Left ventricle myocardium inferior (tissue), 1 donor: ENCODE data around the gene ITGB3. TPM values are rescaled to one million over a fixed set of nuclear protein-coding genes. Genes with fewer than 3 reads are reported as not detected.

Experiments used
- DNase-seq: peaks from one replicate; pipeline ENCODE4 v3.0.0-alpha.2; 2020
- H3K27ac ChIP-seq: fragments of 200-600 bp; replicated peaks from 2 replicates; pipeline ENCODE4 v1.8.0; 2021
- H3K27me3 ChIP-seq: fragments of 200-600 bp; 2 replicates; pipeline ENCODE4 v1.8.0; 2021; ENCODE audit warnings: low read depth
- H3K36me3 ChIP-seq: fragments of 200-600 bp; 2 replicates; pipeline ENCODE4 v1.8.0; 2021
- H3K4me1 ChIP-seq: fragments of 200-600 bp; 2 replicates; pipeline ENCODE4 v1.8.0; 2021
- H3K4me3 ChIP-seq: fragments of 200-600 bp; 2 replicates; pipeline ENCODE4 v1.8.0; 2021; ENCODE audit warnings: mild to moderate bottlenecking, moderate library complexity
- H3K9me3 ChIP-seq: fragments of 200-600 bp; replicated peaks from 2 replicates; pipeline ENCODE4 v1.8.0; 2021
- intact Hi-C: fragments of 100-400 bp; cut with micrococcal nuclease; formaldehyde crosslinking; loops from one replicate; pipeline ENCODE4 v1.11.0; 2022
- total RNA-seq: library from RNA; stranded (reverse); fragmentation: NEBNext Ultra II Directional; extraction: Animal tissue kit (Norgen Biotek cat#: 25700); gene quantifications from one replicate; pipeline ENCODE4 v1.2.1, GENCODE V29; 2021
- TF ChIP-seq, protein P1 (sequence below): fragments of 200-600 bp; IDR thresholded peaks from 2 replicates; pipeline ENCODE4 v1.8.0; 2021; ENCODE audit warnings: antibody characterized with exemption, mild to moderate bottlenecking, borderline replicate concordance
- donor health status: DM: no; HTN: yes; CAD: no; lungs with severe emphysema.

The ITGB3 gene
- total RNA-seq, 1 donor from 2014 or later = 3.3 TPM

- TF ChIP-seq, protein P1, sequence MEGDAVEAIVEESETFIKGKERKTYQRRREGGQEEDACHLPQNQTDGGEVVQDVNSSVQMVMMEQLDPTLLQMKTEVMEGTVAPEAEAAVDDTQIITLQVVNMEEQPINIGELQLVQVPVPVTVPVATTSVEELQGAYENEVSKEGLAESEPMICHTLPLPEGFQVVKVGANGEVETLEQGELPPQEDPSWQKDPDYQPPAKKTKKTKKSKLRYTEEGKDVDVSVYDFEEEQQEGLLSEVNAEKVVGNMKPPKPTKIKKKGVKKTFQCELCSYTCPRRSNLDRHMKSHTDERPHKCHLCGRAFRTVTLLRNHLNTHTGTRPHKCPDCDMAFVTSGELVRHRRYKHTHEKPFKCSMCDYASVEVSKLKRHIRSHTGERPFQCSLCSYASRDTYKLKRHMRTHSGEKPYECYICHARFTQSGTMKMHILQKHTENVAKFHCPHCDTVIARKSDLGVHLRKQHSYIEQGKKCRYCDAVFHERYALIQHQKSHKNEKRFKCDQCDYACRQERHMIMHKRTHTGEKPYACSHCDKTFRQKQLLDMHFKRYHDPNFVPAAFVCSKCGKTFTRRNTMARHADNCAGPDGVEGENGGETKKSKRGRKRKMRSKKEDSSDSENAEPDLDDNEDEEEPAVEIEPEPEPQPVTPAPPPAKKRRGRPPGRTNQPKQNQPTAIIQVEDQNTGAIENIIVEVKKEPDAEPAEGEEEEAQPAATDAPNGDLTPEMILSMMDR = no peak
- no peak for DNase-seq
- Histone ChIP-seq H3K4me3 (no peak overlapping the region), H3K36me3 (no peaks in the 10 kb centered on the region), H3K27ac (no peak overlapping the region), H3K4me1 (peaks cover 10% of the 10 kb centered on the region), H3K27me3 (no peaks in the 10 kb centered on the region), H3K9me3 (peaks cover 9% of the 10 kb centered on the region)
- intact Hi-C loops = no loop called here
Measured at GRCh38 chr17:47320879-47321502, 67.4 kb downstream of the ITGB3 start.

GRCh38 chr17:47323382-47324223 lies 70.0 kb downstream of the ITGB3 start, which contains the start of gene EFCAB13:
Gene EFCAB13, plus strand, starts transcription at chr17:47323955. Its CDS starts 4,399 bp downstream, at chr17:47328354.
- intact Hi-C loops = no loop called here
- Histone ChIP-seq H3K4me1 (peaks cover 10% of the 10 kb centered on the region), H3K27ac (peak within 1 kb of the TSS; percentile 96), H3K4me3 (peak within 1 kb of the TSS; percentile 82), H3K27me3 (no peaks in the 10 kb centered on the region), H3K36me3 (no peaks in the 10 kb centered on the region), H3K9me3 (peaks cover 9% of the 10 kb centered on the region)
- TF ChIP-seq, protein P1 = peak; percentile 54
- DNase-seq = peak; percentile 89

- peak; percentile 65 for DNase-seq
- H3K9me3 ChIP-seq = peaks cover 9% of the 10 kb centered on the region
- H3K4me3 ChIP-seq = peak overlapping the region; percentile 82
- TF ChIP-seq, protein P1 = no peak
- peaks cover 10% of the 10 kb centered on the region for H3K4me1 ChIP-seq
- H3K27me3 ChIP-seq = no peaks in the 10 kb centered on the region
- no peaks in the 10 kb centered on the region for H3K36me3 ChIP-seq
- intact Hi-C loops = no loop called here
- H3K27ac ChIP-seq = peak overlapping the region; percentile 96
Measured at GRCh38 chr17:47324224-47325020, 70.8 kb downstream of the ITGB3 start.

GRCh38 chr17:47325176-47325575 lies 71.5 kb downstream of the ITGB3 start:
- no peak overlapping the region for H3K27ac ChIP-seq
- intact Hi-C loops = no loop called here

DNA sequence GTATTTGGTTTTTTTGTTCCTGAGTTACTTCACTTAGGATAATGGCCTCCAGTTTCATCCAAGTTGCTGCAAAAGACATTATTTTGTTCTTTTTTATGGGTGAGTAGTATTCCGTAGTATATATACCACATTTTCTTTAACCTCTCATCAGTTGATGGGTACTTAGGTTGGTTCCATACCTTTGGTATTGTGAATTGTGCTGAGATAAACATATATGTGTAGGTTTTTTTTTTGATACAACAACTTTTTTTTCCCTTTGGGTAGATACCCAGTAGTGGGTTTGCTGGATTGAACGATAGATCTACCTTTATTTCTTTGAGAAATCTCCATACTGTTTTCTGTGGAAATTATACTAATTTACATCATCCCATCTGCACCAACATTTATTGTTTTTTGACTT lies 76.9 kb downstream of the ITGB3 start:
- H3K4me3 ChIP-seq = no peak overlapping the region
- H3K27me3 ChIP-seq = no peaks in the 10 kb centered on the region
- no peak overlapping the region for H3K27ac ChIP-seq
- H3K9me3 ChIP-seq = no peaks in the 10 kb centered on the region
- DNase-seq = no peak
- no peaks in the 10 kb centered on the region for H3K4me1 ChIP-seq
- TF ChIP-seq, protein P1 = no peak
- peaks cover 16% of the 10 kb centered on the region for H3K36me3 ChIP-seq
- intact Hi-C loops = no loop called here

More at GRCh38 chr17:47325176-47325575, 71.5 kb downstream of the ITGB3 start:
- peaks cover 10% of the 10 kb centered on the region for H3K4me1 ChIP-seq
- TF ChIP-seq, protein P1 = no peak
- no peak for DNase-seq
- no peak overlapping the region for H3K4me3 ChIP-seq
- H3K9me3 ChIP-seq = peaks cover 9% of the 10 kb centered on the region
- H3K27me3 ChIP-seq = no peaks in the 10 kb centered on the region
- H3K36me3 ChIP-seq = no peaks in the 10 kb centered on the region
